Activated CD8-positive, alpha-beta memory T cell treated with anti-CD3 and anti-CD28 coated beads, Interleukin-2, amount 10 ng/mL, durations not matched to agents 7 days and 5 days (primary cell): Measurements from ENCODE around the gene HPCAL4. TPM values are rescaled to one million over a fixed set of nuclear protein-coding genes. Genes with fewer than 3 reads are reported as not detected.

Source experiments
- total RNA-seq, 2 experiments: library from RNA; stranded (reverse); gene quantifications; one replicate each; pipeline ENCODE4 v1.2.3, GENCODE V29; 2021

The HPCAL4 gene
- total RNA-seq, 2 experiments from 2014 or later = 0.18 to 0.30 TPM

Other genes with a start within 250 kb of the HPCAL4 start
- not detected for gene BMP8A, start 199.8 kb downstream of the HPCAL4 start, total RNA-seq
- gene PABPC4, start 114.6 kb downstream of the HPCAL4 start, total RNA-seq = 100 to 1,000 TPM; 183 to 211 TPM
- not detected for gene HEYL, start 51.8 kb downstream of the HPCAL4 start, total RNA-seq
- under 1 TPM in 1 of 2 experiments, not detected in 1; 0.80 TPM for gene NT5C1A, start 19.3 kb downstream of the HPCAL4 start, total RNA-seq
- 10 to 100 TPM; 67.4 to 69.5 TPM for gene PPIE, start 47.4 kb upstream of the HPCAL4 start, total RNA-seq
- 1 to 10 TPM in 1 of 2 experiments, under 1 TPM in 1; 0.82 to 1.0 TPM for gene OXCT2, start 79.9 kb upstream of the HPCAL4 start, total RNA-seq
- gene BMP8B, start 97.4 kb upstream of the HPCAL4 start, total RNA-seq = under 1 TPM; 0.47 to 0.61 TPM
- 10 to 100 TPM; 16.8 to 21.2 TPM for gene TRIT1, start 192.1 kb upstream of the HPCAL4 start, total RNA-seq
- gene MYCL, start 210.5 kb upstream of the HPCAL4 start, total RNA-seq = under 1 TPM; 0.12 to 0.26 TPM